Left ventricle myocardium superior (tissue), 1 donor: Measurements from ENCODE around the gene ATP2A3. TPM values are rescaled to one million over a fixed set of nuclear protein-coding genes. Genes with fewer than 3 reads are reported as not detected.
A peak's percentile ranks its signal among the peaks of the same experiment; 100 is the strongest.

Experiments used
- ATAC-seq: fragments of 200-7000 bp; cut with Tn5 transposase; one replicate; pipeline ENCODE4 v1.9.1; 2020; ENCODE audit warnings: mild to moderate bottlenecking, moderate library complexity
- DNase-seq: peaks from one replicate; pipeline ENCODE4 v3.0.0-alpha.2; 2020
- intact Hi-C: fragments of 100-400 bp; cut with micrococcal nuclease; formaldehyde crosslinking; loops from one replicate; pipeline ENCODE4 v1.11.0; 2022
- total RNA-seq: library from RNA; stranded (reverse); fragmentation: NEBNext Ultra II Directional; extraction: Animal tissue kit (Norgen Biotek cat#: 25700); gene quantifications from one replicate; pipeline ENCODE4 v1.2.1, GENCODE V29; 2021
- donor health status: DM: no; HTN: yes; CAD: no; lungs with severe emphysema.

Gene ATP2A3
- total RNA-seq, 1 donor from 2014 or later: 5.8 TPM

- DNase-seq: peak; percentile 20
- intact Hi-C loops: no loop called here
- ATAC-seq: peak; percentile 11
Observed at GRCh38 chr17:3977387-3977786, 13.2 kb upstream of the ATP2A3 start.

DNA sequence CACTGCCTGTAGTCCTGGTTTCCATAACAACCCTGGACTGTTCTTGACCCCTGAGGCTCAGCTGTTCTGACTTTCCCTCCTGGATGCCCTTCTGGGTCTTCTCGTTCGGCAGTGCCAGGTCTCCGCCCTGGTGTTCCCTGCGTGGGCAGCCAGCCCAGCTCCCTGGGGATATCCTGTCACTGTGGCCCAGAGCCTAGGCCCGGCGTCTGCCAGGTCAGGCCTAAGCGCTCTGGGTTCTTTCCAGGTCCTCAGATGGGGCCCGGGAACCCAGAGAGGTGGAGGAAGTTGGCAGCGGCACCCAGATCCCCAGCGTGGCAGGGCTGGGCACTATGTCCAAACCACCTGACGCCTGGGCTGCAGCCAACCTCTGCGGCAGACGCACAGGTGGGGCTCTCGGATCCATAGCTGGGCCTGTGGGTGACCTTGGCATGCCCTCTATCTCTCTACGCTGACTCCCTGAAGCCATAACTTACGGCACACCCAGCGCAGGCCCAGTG lies 12.5 kb upstream of the ATP2A3 start:
- intact Hi-C loops: no loop called here
- ATAC-seq: peak; percentile 94
- DNase-seq: peak; percentile 94

DNA sequence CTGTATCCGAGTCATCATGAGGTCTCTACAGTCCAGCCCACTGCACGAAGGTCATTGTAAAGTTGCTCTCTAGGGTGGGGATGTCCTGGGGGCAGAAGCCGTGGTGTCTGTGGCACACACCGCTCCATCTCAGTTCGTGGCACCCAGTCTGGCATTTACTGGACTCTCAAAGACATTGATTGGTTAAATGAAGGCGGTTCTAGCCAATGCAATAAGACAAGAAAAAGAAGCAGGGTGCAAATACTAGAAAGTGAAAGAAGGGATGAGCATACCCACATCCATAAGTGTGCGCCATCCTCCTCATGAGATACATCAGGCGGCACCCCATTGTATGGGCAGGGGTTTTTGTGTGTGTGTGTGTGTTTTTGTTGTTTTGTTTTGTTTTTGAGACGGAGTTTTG lies 10.7 kb upstream of the ATP2A3 start:
- peak; percentile 3 for DNase-seq
- intact Hi-C loops: no loop called here

GRCh38 chr17:3974138-3974687 lies 10.0 kb upstream of the ATP2A3 start:
- no peak for ATAC-seq
- intact Hi-C loops: no loop called here
- DNase-seq: peak; percentile 34

More for the DNA sequence above, 10.7 kb upstream of the ATP2A3 start:
- no peak for ATAC-seq

DNA sequence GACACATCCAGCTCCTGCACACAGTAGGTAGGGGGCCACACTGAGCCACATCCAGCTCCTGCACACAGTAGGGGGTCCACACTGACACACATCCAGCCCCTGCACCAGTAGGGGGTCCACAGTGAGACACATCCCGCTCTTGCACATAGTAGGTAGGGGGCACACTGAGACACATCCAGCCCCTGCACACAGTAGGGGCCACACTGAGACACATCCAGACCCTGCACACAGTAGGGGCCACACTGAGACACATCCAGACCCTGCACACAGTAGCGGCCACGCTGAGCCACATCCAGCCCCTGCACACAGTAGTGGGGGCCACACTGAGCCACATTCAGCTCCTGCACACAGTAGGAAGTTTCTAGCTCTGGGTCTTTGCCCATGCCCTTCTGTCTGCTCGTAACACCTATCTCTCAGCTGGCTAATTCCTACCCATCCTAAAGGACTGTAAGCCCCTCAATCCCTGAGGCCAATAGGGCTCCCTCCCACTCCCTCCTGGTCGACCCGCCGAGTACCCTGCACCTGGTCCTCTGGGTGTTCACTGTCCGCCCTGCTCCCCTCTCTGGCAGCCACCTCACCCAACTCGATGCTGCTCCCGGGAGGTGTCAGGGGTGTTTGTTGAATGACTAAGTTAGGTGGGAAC lies 9.4 kb upstream of the ATP2A3 start:
- no peak for ATAC-seq
- intact Hi-C loops: no loop called here
- peak; percentile 10 for DNase-seq

DNA sequence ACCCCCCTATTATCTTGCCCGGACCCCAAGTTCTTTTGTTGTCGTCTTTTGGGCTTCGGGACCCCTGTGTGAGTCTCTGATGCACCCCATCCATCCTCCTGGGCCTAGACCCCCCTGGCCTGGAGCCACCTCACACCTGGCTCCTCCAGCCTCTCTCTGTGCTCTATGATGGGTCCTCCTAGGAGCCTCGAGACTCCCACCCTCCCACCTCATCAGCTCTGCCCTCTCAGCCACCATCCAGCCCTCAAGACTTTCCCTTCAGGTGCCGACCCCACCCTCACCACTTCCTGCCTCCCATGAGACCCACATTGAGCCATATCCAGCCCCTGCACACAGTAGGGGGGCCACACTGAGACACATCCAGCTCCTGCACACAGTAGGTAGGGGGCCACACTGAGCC lies 8.7 kb upstream of the ATP2A3 start:
- intact Hi-C loops: no loop called here
- DNase-seq (peak; percentile 9), ATAC-seq (no peak)

- ATAC-seq (no peak), DNase-seq (peak; percentile 26)
- intact Hi-C loops: no loop called here
Observed at GRCh38 chr17:3972281-3972731, 8.1 kb upstream of the ATP2A3 start.

GRCh38 chr17:3970668-3971067 lies 6.4 kb upstream of the ATP2A3 start:
- DNase-seq: no peak
- intact Hi-C loops: no loop called here
- ATAC-seq: no peak

DNA sequence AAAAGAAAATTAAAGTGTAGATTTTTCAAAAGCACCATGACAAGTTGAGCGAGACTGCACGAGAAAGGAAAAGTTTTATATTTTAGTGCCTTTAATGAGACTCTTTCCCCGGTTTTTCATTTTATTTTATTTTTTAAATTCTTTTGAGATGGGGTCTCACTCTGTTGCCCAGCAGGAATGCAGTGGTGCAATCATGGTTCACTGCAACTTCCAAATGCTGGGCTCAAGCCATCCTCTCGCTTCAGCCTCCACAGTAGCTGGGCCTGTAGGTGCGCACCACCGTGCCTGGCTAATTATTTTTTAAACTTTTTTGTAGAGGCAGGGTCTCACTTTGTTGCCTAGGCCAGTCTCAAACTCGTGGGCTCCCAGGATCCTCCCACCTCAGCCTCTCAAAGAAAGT lies 5.7 kb upstream of the ATP2A3 start:
- no peak for ATAC-seq
- intact Hi-C loops: no loop called here
- no peak for DNase-seq

DNA sequence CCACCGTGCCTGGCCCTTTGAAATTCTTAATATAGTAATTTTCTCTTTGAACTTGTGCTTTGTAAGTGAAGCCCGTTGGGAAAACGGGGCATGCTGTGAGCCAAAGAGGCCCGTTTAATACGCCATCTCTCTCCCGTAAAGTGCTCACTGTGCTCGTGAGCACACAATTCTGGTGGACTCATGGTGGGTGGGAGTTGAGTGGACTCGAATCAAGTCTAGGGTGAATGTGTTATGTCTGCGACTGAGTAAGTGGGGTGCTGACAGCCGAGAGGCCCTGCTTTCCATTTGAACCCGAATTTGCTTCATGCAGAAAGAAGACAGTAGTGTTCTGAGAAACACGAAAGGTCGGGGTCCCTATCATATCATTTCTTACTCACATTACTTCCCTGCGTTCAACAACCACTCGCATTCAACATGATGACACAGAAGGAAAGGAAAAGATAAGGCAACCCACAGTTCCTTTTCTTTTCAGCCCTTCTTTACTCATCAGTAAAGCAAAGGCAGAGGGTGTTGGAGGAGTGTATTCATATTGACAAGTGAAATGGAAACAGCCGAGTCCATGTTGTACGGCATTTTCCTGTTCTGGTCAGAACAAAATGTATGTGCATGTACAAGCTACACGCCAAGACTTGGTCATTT lies 4.8 kb upstream of the ATP2A3 start:
- DNase-seq (no peak), ATAC-seq (no peak)
- intact Hi-C loops: no loop called here

GRCh38 chr17:3968015-3968414 lies 3.8 kb upstream of the ATP2A3 start:
- no peak for DNase-seq
- no peak for ATAC-seq
- intact Hi-C loops: no loop called here

DNA sequence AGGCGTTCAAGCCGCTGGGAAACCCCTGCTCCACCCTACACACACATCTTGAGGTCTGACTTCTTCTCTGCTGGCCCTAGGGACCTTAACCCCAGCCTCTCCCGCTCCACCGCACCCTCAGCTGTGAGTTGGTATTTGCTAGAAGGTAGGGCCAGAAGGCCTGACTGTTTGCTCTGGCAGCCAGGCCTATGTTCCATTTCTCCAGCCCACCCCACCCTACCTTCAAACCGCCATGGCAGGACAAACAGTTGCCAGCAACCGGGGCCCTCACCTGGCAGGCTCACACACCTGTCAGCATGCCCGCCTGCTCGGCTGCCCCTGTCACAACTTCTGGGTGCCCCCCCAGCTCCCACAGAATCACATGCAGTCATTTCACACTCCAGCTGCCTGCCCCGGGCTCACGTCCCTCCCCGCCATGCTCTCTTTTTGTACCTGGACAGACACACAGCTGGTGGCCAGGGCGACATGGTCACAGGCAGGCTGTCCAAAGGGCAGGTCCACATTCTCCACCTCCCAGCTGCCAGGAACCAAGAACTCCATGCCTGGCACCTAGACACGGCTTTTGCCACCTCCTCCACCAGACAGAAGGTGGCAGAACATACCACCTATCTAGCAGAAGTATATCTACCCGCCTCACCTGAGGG lies 2.6 kb upstream of the ATP2A3 start:
- intact Hi-C loops: no loop called here
- ATAC-seq: no peak
- no peak for DNase-seq

DNA sequence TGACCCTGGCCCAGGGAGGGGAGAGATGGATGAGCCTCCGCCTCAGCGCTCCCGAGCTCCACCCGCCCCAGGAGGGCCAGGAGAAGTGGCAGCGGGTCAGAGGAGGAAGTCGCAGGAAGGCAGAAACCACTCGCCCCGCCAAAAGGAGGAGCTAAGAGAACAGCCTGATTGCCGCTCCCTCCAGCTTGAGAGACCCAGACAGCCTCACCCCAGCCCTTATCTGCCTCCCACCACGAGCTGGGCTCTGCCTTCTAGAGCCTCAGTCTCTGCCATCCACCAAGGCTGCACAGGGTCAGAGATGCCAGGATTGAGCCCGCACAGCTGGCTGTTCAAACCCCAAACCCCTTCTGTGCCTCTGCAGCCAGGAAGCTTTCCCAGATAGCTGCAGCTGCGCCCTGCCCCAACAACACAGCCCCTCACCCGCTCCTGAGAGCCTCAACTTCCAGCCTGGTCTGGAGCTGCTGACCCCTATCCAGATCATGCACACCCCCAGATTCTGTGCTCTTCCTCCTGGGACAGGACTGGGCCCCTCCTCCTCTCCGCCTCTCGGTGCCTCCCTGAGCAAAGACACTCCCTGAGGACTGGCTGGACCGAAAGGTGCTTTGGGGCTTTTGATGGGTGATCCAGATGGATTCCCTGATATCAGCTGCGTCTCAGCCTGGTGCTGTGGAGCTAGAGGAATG lies 1.0 kb upstream of the ATP2A3 start:
- intact Hi-C loops: no loop called here
- DNase-seq (peak; percentile 62), ATAC-seq (peak; percentile 67)

DNA sequence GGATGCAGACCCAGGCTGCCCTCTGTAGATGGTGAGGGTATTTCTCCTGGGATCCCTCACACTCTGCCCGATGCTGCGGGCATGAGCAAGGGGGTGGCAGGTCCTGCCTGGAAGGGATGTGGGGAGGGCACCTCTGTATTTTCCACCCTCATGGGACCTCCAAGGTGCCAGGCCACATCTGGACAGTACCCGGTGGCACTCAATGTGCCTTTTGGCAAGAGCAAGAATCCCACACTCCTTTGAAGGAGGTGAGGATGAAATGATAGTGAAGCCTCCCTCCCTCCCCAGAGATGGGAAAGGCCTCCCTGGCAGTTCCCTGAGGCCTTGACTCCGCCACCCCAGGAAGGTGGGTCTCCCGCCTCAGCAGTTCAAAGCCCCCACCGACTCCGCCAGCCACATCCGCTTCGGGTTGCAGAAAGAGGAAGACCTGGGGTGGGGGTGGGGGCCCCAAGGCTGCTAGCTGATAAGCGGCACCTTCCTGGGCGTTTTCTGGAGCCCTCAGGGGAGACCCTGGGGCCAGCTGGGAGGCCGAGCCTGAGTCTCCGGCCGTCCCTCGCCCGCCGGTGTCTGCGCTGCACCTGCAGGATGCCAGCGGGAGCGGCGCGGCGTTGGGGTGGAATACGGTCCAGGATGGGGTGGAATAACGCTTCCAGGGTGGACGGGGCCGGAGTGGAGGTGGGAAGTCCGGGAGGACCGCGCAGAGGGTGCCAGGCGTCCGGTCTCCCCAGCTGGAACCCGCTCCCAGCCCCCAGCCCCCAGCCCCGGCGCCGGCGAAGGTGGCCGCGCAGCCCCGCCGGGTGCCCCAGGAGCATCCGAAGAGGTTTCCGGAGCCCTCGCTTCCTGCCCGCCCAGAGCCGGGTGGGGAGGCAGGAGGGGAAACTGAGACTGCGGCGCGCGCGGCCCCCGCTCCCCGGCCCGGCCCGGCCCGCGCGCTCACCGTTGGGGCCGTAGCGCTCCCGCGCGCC lies 718 bp downstream of the ATP2A3 start:
- no peak for DNase-seq
- no peak for ATAC-seq
- intact Hi-C loops: no loop called here

DNA sequence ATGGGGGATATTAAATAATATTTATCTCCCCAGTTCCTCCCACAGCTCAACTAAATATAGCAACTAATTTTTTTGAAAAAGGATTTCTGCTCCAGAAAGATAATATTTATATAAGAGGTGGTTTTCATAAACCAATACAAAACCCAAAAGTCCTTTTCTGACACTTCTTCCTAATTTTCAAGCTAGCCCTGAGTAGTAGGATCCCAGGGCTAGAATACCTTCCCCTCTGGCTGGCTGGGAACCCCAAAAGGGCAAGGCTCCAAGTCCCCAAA lies 1.3 kb downstream of the ATP2A3 start:
- intact Hi-C loops: no loop called here
- ATAC-seq (no peak), DNase-seq (no peak)

GRCh38 chr17:3962217-3962964 lies 1.8 kb downstream of the ATP2A3 start:
- ATAC-seq: no peak
- intact Hi-C loops: no loop called here
- no peak for DNase-seq

- DNase-seq (no peak), ATAC-seq (no peak)
- intact Hi-C loops: no loop called here
Observed at GRCh38 chr17:3961564-3962047, 2.6 kb downstream of the ATP2A3 start.

GRCh38 chr17:3960764-3961163 lies 3.5 kb downstream of the ATP2A3 start:
- intact Hi-C loops: no loop called here
- DNase-seq: no peak
- peak; percentile 63 for ATAC-seq
